ENCODE data around the gene POLDIP3.

- no peak for TF ChIP-seq POLR2AphosphoS5 (IDR thresholded peaks at IDR 0.05; ENCODE audit: low read depth, low read length)
- TF ChIP-seq TAF1 (IDR thresholded peaks at IDR 0.05; ENCODE audit: borderline replicate concordance, insufficient read depth, low read length) = no peak
- TF ChIP-seq SIN3A (IDR thresholded peaks at IDR 0.05; ENCODE audit: borderline replicate concordance, insufficient read depth, low read length) = no peak
- no peak for TF ChIP-seq FOXP2 (optimal IDR thresholded peaks at IDR 0.05; ENCODE audit: borderline replicate concordance, extremely low read depth, extremely low read length, insufficient read depth)
Observed at GRCh38 chr22:42582987-42583386, 31.7 kb downstream of the POLDIP3 start.

Data from PFSK-1 (cell line).